Mesenchymal stem cell (in vitro differentiated cells and primary cell): ENCODE results near the gene TTLL11.

Source experiments
- DNase-seq: peaks from one replicate; pipeline ENCODE4 v3.0.0-alpha.2; 2013
- H2AFZ ChIP-seq: one replicate; pipeline ENCODE4 v1.6.1; 2013; ENCODE audit warnings: low read depth, mild to moderate bottlenecking, control low read depth, inconsistent platforms, low read length, moderate library complexity
- H2AK5ac ChIP-seq: 2 replicates; pipeline ENCODE4 v1.6.1; 2013; ENCODE audit warnings: low read length, moderate library complexity, mild to moderate bottlenecking, inconsistent platforms; ENCODE audit not compliant: severe bottlenecking
- H2BK120ac ChIP-seq: one replicate; pipeline ENCODE4 v1.6.1; 2013; ENCODE audit warnings: low read depth, mild to moderate bottlenecking, inconsistent platforms, low read length, moderate library complexity
- H2BK12ac ChIP-seq, 2 experiments: one replicate each; pipeline ENCODE4 v1.6.1; 2013; ENCODE audit warnings: inconsistent platforms in 2 of 2, low read length in 2 of 2, mild to moderate bottlenecking in 2 of 2, moderate library complexity in 2 of 2, control low read depth in 1 of 2
- H2BK15ac ChIP-seq: one replicate; pipeline ENCODE4 v1.6.1; 2013; ENCODE audit warnings: mild to moderate bottlenecking, low read depth, inconsistent platforms; ENCODE audit not compliant: poor library complexity, severe bottlenecking
- H2BK5ac ChIP-seq: 2 replicates; pipeline ENCODE4 v1.6.1; 2013; ENCODE audit warnings: low read depth, mild to moderate bottlenecking, low read length, control low read depth, inconsistent platforms; ENCODE audit not compliant: poor library complexity, severe bottlenecking
- H3K14ac ChIP-seq, 2 experiments: one replicate each; pipeline ENCODE4 v1.6.1; 2013; ENCODE audit warnings: inconsistent platforms in 2 of 2, low read length in 2 of 2, control low read depth in 1 of 2, mild to moderate bottlenecking in 1 of 2, moderate library complexity in 1 of 2
- H3K18ac ChIP-seq, 2 experiments: one replicate each; pipeline ENCODE4 v1.6.1; 2013; ENCODE audit warnings: inconsistent platforms in 2 of 2, low read length in 2 of 2, control low read depth in 1 of 2, low read depth in 1 of 2, mild to moderate bottlenecking in 1 of 2
- H3K23ac ChIP-seq, 2 experiments: one replicate each; pipeline ENCODE4 v1.6.1; 2013; ENCODE audit warnings: inconsistent platforms in 2 of 2, low read length in 2 of 2, mild to moderate bottlenecking in 2 of 2, moderate library complexity in 2 of 2, control low read depth in 1 of 2
- H3K27ac ChIP-seq: 2 replicates; pipeline ENCODE4 v1.5.1; 2013; ENCODE audit warnings: mild to moderate bottlenecking, moderate library complexity, low read length, control low read depth, inconsistent platforms; ENCODE audit not compliant: poor library complexity, severe bottlenecking
- H3K27me3 ChIP-seq, 2 experiments: 2 replicates each; pipeline versions ENCODE4 v1.6.1 to v1.7.0; 2013; ENCODE audit warnings: low read length in 2 of 2, mild to moderate bottlenecking in 2 of 2, moderate library complexity in 2 of 2, control low read depth in 1 of 2, inconsistent platforms in 1 of 2; ENCODE audit not compliant: control insufficient read depth in 1 of 2, insufficient read depth in 1 of 2
- H3K36me3 ChIP-seq, 2 experiments: 2 replicates each; pipeline versions ENCODE4 v1.6.1 to v1.7.0; 2013; ENCODE audit warnings: low read length in 2 of 2, control low read depth in 1 of 2, inconsistent platforms in 1 of 2, low read depth in 1 of 2, mild to moderate bottlenecking in 1 of 2; ENCODE audit not compliant: insufficient read depth in 2 of 2, control insufficient read depth in 1 of 2
- H3K4ac ChIP-seq, 2 experiments: one replicate each; pipeline ENCODE4 v1.6.1; 2013; ENCODE audit warnings: inconsistent platforms in 2 of 2, low read length in 2 of 2, mild to moderate bottlenecking in 2 of 2, moderate library complexity in 2 of 2, control low read depth in 1 of 2, low read depth in 1 of 2
- H3K4me1 ChIP-seq: 2 replicates; pipeline ENCODE4 v1.6.1; 2013; ENCODE audit warnings: low read depth, low read length, control low read depth; ENCODE audit not compliant: control insufficient read depth, insufficient read depth
- H3K4me2 ChIP-seq: 2 replicates; pipeline ENCODE4 v1.6.1; 2013; ENCODE audit warnings: low read length, mild to moderate bottlenecking, inconsistent platforms; ENCODE audit not compliant: poor library complexity, severe bottlenecking
- H3K4me3 ChIP-seq, 2 experiments: 2 replicates each; pipeline versions ENCODE4 v1.5.1 to v1.7.0; 2013; ENCODE audit warnings: low read length in 2 of 2, mild to moderate bottlenecking in 2 of 2, control low read depth in 1 of 2, low read depth in 1 of 2; ENCODE audit not compliant: insufficient read depth in 1 of 2
- H3K79me1 ChIP-seq: replicated peaks from 2 replicates; pipeline ENCODE4 v1.6.1; 2013; ENCODE audit warnings: mild to moderate bottlenecking, control low read depth, low read length, inconsistent platforms; ENCODE audit not compliant: poor library complexity, severe bottlenecking
- H3K9ac ChIP-seq: 2 replicates; pipeline ENCODE4 v1.7.0; 2013; ENCODE audit warnings: mild to moderate bottlenecking, low read length, moderate library complexity
- H3K9me3 ChIP-seq: 2 replicates; pipeline ENCODE4 v1.7.0; 2013; ENCODE audit warnings: mild to moderate bottlenecking, low read length; ENCODE audit not compliant: control insufficient read depth
- H4K8ac ChIP-seq: one replicate; pipeline ENCODE4 v1.6.1; 2013; ENCODE audit warnings: inconsistent platforms, mild to moderate bottlenecking, low read length, moderate library complexity
- H4K91ac ChIP-seq: one replicate; pipeline ENCODE4 v1.6.1; 2013; ENCODE audit warnings: mild to moderate bottlenecking, low read length, inconsistent platforms
- WGBS: methylation state at CpG from one replicate; pipeline ENCODE4 v1.1.7; 2013; ENCODE audit warnings: mixed read lengths; 5-methylcytosine and 5-hydroxymethylcytosine counted together

Gene TTLL11

DNA sequence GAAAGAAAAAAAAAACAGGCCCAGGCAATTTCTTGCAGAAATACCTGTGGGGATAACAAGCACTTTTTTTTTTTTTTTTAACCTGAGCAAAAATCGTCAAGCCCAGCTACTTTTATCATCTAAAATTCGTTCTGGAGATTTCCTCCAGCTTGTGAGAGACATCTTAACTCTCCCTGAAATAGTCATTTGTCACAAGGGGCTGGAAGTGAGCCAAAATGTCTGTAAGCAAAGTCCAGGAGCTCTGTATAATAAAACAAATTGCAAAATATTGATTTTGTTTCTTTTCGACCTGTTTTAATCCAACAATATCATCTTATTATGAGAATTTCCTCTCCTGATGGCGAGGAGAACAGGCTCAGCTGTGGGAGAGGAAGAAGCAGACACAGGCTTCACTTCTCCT is 168.4 kb downstream of the TTLL11 start:
- Histone ChIP-seq H3K36me3 (no peaks in the 10 kb centered on the region), H2BK12ac (no peak overlapping the region), H2BK15ac (no peak overlapping the region), H3K14ac (no peak overlapping the region), H4K91ac (no peak overlapping the region), H3K4me1 (no peaks in the 10 kb centered on the region), H4K8ac (no peak overlapping the region), H3K4me2 (no peak overlapping the region), H3K9ac (no peak overlapping the region), H2AFZ (no peak overlapping the region), H2AK5ac (no peak overlapping the region), H3K23ac (no peak overlapping the region), H3K4me3 (no peak overlapping the region), H3K27me3 (no peaks in the 10 kb centered on the region), H2BK120ac (no peak overlapping the region), H3K79me1 (no peaks in the 10 kb centered on the region), H3K18ac (no peak overlapping the region), H3K4ac (no peak overlapping the region), H2BK5ac (no peak overlapping the region), H3K9me3 (no peaks in the 10 kb centered on the region), H3K27ac (no peak overlapping the region)
- 95% methylated on average over 2 of the region's 4 CpGs for WGBS
- DNase-seq: no peak

- H2AFZ ChIP-seq: no peak overlapping the region
- H3K4me3 ChIP-seq: no peak overlapping the region
- no peak overlapping the region for H3K23ac ChIP-seq
- no peak overlapping the region for H2BK120ac ChIP-seq
- H3K79me1 ChIP-seq: no peaks in the 10 kb centered on the region
- no peak overlapping the region for H2BK5ac ChIP-seq
- H2BK12ac ChIP-seq: no peak overlapping the region
- 82% methylated on average over 1 of the region's 1 CpG for WGBS
- no peak overlapping the region for H4K8ac ChIP-seq
- no peaks in the 10 kb centered on the region for H3K9me3 ChIP-seq
- H3K27me3 ChIP-seq: no peaks in the 10 kb centered on the region
- H3K4me2 ChIP-seq: no peak overlapping the region
- H3K18ac ChIP-seq: no peak overlapping the region
- no peak overlapping the region for H4K91ac ChIP-seq
- H3K36me3 ChIP-seq: no peaks in the 10 kb centered on the region
- no peak overlapping the region for H2BK15ac ChIP-seq
- no peak overlapping the region for H3K4ac ChIP-seq
- H2AK5ac ChIP-seq: no peak overlapping the region
- no peak overlapping the region for H3K14ac ChIP-seq
- H3K9ac ChIP-seq: no peak overlapping the region
- no peaks in the 10 kb centered on the region for H3K4me1 ChIP-seq
- no peak for DNase-seq
- no peak overlapping the region for H3K27ac ChIP-seq
Observed at GRCh38 chr9:121921444-121921843, 171.7 kb downstream of the TTLL11 start.

DNA sequence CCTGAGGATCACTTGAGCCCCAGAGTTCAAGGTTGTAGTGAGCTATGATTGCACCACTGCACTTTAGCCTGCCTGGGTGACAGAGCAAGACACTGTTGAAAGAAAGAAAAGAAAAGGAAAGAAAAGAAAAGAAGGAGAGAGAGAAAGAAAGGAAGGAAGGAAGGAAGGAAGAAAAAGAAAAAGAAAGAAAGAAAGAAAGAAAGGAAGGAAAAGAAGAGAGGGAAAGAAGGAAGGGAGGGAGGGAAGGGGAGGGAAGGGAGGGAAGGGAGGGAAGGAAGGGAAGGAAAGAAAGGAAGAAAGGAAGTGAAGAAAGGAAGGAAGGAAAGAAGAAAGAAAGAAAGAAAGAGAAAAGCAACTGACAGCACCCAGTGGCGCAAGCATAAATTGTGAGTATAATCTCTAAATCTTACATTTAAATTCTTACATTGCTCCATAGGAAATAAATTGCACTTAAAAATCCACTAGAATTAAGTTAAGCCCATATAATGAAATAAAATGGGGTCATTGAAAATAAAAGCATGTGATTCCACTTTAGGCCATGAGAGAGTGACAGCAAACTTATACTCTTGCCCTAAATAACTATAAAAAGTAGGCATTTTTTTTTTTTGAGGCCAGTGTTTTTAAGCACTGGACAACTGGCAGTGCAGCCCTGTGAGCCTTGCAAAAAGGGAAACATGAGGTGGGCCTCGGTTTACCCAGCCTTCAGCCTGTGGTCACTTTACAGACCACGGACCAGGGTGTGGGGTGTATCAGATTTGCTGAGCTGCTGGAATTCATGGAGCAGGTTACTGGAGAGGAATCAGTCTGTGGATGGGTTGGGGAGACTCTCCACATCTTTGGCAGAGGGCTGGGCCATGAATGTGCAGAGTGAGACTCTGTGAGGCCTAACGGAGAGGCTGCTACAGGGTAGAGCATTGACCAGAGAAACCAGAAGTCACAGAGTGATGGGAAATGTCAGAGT is 175.5 kb downstream of the TTLL11 start:
- no peaks in the 10 kb centered on the region for H3K9me3 ChIP-seq
- H4K91ac ChIP-seq: no peak overlapping the region
- no peaks in the 10 kb centered on the region for H3K79me1 ChIP-seq
- no peak overlapping the region for H3K27ac ChIP-seq
- peaks cover 3% of the 10 kb centered on the region for H3K4me1 ChIP-seq
- H3K14ac ChIP-seq: no peak overlapping the region
- H2BK5ac ChIP-seq: no peak overlapping the region
- H2AK5ac ChIP-seq: no peak overlapping the region
- no peak overlapping the region for H4K8ac ChIP-seq
- H2BK12ac ChIP-seq: no peak overlapping the region
- H3K36me3 ChIP-seq: no peaks in the 10 kb centered on the region
- H2BK15ac ChIP-seq: no peak overlapping the region
- no peak overlapping the region for H3K4ac ChIP-seq
- H3K23ac ChIP-seq: no peak overlapping the region
- no peak overlapping the region for H3K9ac ChIP-seq
- no peak overlapping the region for H3K4me3 ChIP-seq
- no peak overlapping the region for H3K4me2 ChIP-seq
- H3K18ac ChIP-seq: no peak overlapping the region
- H2AFZ ChIP-seq: no peak overlapping the region
- no peak overlapping the region for H2BK120ac ChIP-seq
- no peak for DNase-seq
- 94% methylated on average over 3 of the region's 4 CpGs for WGBS
- no peaks in the 10 kb centered on the region for H3K27me3 ChIP-seq

- H3K9ac ChIP-seq: no peak overlapping the region
- H3K4me1 ChIP-seq: peaks cover 3% of the 10 kb centered on the region
- H3K14ac ChIP-seq: no peak overlapping the region
- no peak overlapping the region for H3K27ac ChIP-seq
- H3K18ac ChIP-seq: no peak overlapping the region
- H3K4ac ChIP-seq: no peak overlapping the region
- no peak overlapping the region for H3K4me2 ChIP-seq
- H4K8ac ChIP-seq: no peak overlapping the region
- H2BK12ac ChIP-seq: no peak overlapping the region
- no peak overlapping the region for H2BK15ac ChIP-seq
- no peaks in the 10 kb centered on the region for H3K36me3 ChIP-seq
- H4K91ac ChIP-seq: no peak overlapping the region
- H2BK5ac ChIP-seq: no peak overlapping the region
- H3K9me3 ChIP-seq: no peaks in the 10 kb centered on the region
- H3K23ac ChIP-seq: no peak overlapping the region
- H2BK120ac ChIP-seq: no peak overlapping the region
- no peaks in the 10 kb centered on the region for H3K79me1 ChIP-seq
- no peak overlapping the region for H2AFZ ChIP-seq
- no peak for DNase-seq
- H3K27me3 ChIP-seq: no peaks in the 10 kb centered on the region
- no peak overlapping the region for H3K4me3 ChIP-seq
- no peak overlapping the region for H2AK5ac ChIP-seq
- WGBS: 100% methylated on average over 3 of the region's 4 CpGs
Observed at GRCh38 chr9:121915304-121915625, 177.8 kb downstream of the TTLL11 start.
